CD4-positive, alpha-beta T cell treated with Interleukin-17A for 4 hours (primary cell): Measurements from ENCODE around the gene GRM8.

Source experiments
- DNase-seq: peaks from one replicate; pipeline ENCODE4 v3.0.0-alpha.2; 2020; ENCODE audit warnings: mixed read lengths

GRM8 gene

GRCh38 chr7:127230192-127230925, 22.4 kb downstream of the GRM8 start:
- DNase-seq, result no peak

GRCh38 chr7:127226685-127227374, 25.9 kb downstream of the GRM8 start:
- no peak for DNase-seq

- DNase-seq, result no peak
These were observed 31.0 kb downstream of the GRM8 start for GRCh38 chr7:127221731-127222130.

GRCh38 chr7:127214956-127215718, 37.6 kb downstream of the GRM8 start:
- DNase-seq, result no peak

GRCh38 chr7:127209886-127210285, 42.9 kb downstream of the GRM8 start:
- no peak for DNase-seq

- no peak for DNase-seq
These were observed 43.9 kb downstream of the GRM8 start for GRCh38 chr7:127208860-127209259.

GRCh38 chr7:127208351-127208750, 44.4 kb downstream of the GRM8 start:
- DNase-seq, result no peak

GRCh38 chr7:127207806-127208205, 44.9 kb downstream of the GRM8 start:
- no peak for DNase-seq

- no peak for DNase-seq
These were observed 45.5 kb downstream of the GRM8 start for GRCh38 chr7:127207230-127207629.

- DNase-seq, result no peak
These were observed 58.2 kb downstream of the GRM8 start for GRCh38 chr7:127194571-127194970.

- no peak for DNase-seq
These were observed 62.9 kb downstream of the GRM8 start for GRCh38 chr7:127189886-127190285.

GRCh38 chr7:127189074-127189473, 63.7 kb downstream of the GRM8 start:
- no peak for DNase-seq

GRCh38 chr7:127187740-127188139, 65.0 kb downstream of the GRM8 start:
- DNase-seq, result no peak

GRCh38 chr7:127186686-127187085, 66.1 kb downstream of the GRM8 start:
- no peak for DNase-seq

GRCh38 chr7:127177156-127177555, 75.6 kb downstream of the GRM8 start:
- DNase-seq, result no peak

GRCh38 chr7:127162366-127162765, 90.4 kb downstream of the GRM8 start:
- DNase-seq, result no peak

GRCh38 chr7:127158659-127159058, 94.1 kb downstream of the GRM8 start:
- DNase-seq, result no peak

GRCh38 chr7:127154958-127155357, 97.8 kb downstream of the GRM8 start:
- no peak for DNase-seq

- DNase-seq, result no peak
These were observed 98.6 kb downstream of the GRM8 start for GRCh38 chr7:127154101-127154500.

- no peak for DNase-seq
These were observed 99.4 kb downstream of the GRM8 start for GRCh38 chr7:127153315-127153714.

- DNase-seq, result no peak
These were observed 100.3 kb downstream of the GRM8 start for GRCh38 chr7:127152423-127152822.

- no peak for DNase-seq
These were observed 101.4 kb downstream of the GRM8 start for GRCh38 chr7:127151379-127151778.

- DNase-seq, result no peak
These were observed 102.2 kb downstream of the GRM8 start for GRCh38 chr7:127150543-127150942.
